H1 (cell line): Measurements from ENCODE around the gene NOC3L.

Source experiments
- EZH2 ChIP-seq: fragments of 200-600 bp; sonication (generic); IDR thresholded peaks from 2 replicates; pipeline ENCODE4 v1.7.1; 2012; ENCODE audit warnings: low read depth, mild to moderate bottlenecking, moderate library complexity, low read length, inconsistent platforms; ENCODE audit not compliant: severe bottlenecking
- JUND ChIP-seq: IDR thresholded peaks from 2 replicates; pipeline ENCODE4 v1.6.1; 2011; ENCODE audit warnings: mild to moderate bottlenecking, improper control_type of control experiment, low read length

DNA sequence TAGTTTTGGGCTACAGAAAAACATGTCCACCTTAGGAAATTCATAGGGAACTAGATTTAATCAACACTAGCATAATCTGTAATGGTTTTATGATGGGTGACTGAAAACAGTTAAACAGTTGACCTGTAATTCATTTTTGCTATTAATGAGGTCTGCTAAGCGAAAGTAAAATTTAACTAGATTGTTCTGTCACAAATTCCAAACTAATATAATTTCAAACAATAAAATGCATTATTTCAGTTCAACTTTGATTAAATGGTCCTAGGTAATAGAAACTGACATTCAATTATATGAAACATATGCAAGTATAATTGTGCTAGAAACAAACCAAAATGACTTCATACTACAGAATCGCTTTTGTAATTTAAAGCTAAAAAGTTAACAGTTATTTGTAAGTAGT, 6.9 kb downstream of the NOC3L start:
- TF ChIP-seq JUND (no peak), EZH2 (no peak)
